GM12891 (cell line): ENCODE data around the gene EZH1.

ENCODE experiments used
- POLR2A ChIP-seq: IDR thresholded peaks from 2 replicates; pipeline ENCODE4 v1.6.1; 2011; ENCODE audit warnings: low read depth, low read length, control low read depth
- TAF1 ChIP-seq: IDR thresholded peaks from 2 replicates; pipeline ENCODE4 v1.6.1; 2011; ENCODE audit warnings: low read depth, low read length, control low read depth

DNA sequence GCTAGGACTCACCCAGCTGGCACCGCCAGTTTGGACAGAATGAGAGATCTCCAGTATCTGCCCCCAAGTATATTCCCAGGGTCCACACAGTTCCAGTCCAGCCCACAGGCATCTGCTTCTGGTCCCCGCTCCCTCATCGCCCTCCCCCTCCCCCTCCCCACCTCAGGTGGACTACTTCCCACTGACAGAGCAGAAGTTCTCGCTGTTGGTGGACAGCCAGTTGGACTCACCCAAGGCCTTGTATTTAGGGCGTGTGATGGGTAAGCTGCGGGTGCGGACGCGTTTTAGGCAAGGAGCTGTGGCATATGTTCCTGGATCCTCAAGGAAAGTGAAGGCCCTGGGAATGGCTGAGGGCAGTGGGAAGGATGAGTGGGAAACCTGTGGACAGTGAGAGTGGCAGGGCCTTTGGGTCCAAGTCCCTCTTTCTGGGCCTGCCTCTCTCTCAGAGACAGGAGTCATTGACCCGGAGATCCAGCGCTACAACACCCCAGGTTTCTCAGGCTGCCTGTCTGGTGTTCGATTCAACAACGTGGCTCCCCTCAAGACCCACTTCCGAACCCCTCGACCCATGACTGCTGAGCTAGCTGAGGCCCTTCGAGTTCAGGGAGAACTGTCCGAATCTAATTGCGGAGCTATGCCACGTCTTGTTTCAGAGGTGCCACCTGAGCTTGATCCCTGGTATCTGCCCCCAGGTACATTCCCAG, 47.6 kb downstream of the EZH1 start:
- TF ChIP-seq POLR2A (no peak), TAF1 (no peak)
